Hematopoietic multipotent progenitor cell treated with erythropoietin and hydrocortisone succinate and interleukin-3 and kit ligand, for 6 days (in vitro differentiated cells): Measurements from ENCODE around the gene LZTFL1.

Experiments
- DNase-seq: peaks from one replicate; pipeline ENCODE4 v3.0.0-alpha.2; 2015

Gene LZTFL1, protein sequence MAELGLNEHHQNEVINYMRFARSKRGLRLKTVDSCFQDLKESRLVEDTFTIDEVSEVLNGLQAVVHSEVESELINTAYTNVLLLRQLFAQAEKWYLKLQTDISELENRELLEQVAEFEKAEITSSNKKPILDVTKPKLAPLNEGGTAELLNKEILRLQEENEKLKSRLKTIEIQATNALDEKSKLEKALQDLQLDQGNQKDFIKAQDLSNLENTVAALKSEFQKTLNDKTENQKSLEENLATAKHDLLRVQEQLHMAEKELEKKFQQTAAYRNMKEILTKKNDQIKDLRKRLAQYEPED

DNA sequence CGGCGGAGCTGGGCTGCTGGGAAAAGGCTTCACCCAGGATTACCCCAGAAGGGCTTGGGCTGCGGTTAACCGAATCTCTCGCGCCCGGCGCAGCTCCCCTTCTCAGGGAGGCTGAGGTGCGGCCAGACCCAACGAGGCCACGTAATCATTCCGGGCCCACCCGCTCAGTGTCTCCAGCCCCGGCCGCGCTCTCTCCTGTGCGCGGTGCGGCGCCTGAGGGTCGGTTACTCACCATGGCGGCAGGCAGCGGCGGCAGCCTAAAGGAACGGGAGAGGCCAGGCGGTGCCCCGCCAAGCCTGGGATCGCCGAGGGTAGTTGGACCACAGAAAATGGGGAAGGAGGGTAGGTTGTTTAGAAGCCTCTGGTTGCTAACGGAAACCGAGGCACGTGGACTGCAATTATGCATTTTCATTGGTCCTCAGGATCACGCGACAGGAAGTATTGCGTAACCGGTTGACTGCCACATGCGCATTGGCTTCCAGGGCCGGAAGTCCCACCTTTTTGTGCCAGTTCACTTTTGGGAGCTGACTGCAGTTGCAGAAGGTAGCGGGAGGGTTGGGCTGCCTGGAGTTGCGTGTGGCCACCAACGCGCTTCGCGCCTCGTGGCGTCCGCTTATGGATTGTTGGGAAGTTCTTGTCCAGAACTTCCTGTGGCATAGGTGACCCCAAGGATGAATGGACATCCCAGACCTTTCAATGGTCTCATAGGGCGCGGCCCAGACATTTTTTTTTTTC, at the start of gene LZTFL1:
Gene LZTFL1 (minus strand): TSS at position 363 of the 735 bp plus-strand sequence. CDS start 128 bp downstream, at position 235.
- DNase-seq = peak; percentile 99

DNA sequence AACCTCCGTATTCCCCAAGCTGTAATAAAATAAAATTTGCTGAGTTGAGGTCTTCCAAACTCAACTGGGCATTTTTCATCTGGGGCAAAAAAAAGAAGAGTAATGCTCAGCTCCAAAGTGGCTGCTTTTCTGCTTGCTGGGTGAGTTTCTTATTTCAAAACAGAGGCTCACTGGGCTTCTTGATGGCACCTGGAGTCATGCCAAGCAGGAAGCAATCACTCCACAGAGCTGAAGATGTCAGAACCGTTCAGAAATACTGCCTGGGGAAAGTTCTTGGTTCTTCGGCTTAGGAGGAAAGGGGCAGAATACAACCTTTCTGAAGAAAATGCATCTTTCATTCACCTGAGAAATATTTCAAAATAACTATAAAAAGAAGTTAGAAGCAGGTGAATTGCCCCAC, 48.5 kb upstream of the LZTFL1 start:
- DNase-seq = peak; percentile 56

DNA sequence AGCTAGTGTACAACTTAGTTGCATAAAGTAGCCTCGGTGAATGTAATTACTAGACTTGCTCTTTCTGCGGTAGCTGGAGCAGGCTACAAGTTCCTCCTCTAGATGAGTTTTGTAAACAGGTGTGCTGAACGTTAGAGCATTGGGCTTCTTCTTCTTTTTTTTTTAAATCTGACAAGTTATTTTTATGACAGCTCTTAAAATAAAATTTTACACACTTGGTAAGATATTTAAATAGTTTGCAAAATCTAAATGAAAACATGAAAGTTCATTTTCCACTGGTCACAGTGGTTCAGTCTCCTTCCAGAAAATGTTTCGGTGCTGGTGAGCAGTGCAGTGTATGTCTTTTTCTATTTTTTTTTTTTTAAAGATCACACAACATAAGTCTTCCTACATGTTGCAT, 47.4 kb upstream of the LZTFL1 start:
- no peak for DNase-seq

DNA sequence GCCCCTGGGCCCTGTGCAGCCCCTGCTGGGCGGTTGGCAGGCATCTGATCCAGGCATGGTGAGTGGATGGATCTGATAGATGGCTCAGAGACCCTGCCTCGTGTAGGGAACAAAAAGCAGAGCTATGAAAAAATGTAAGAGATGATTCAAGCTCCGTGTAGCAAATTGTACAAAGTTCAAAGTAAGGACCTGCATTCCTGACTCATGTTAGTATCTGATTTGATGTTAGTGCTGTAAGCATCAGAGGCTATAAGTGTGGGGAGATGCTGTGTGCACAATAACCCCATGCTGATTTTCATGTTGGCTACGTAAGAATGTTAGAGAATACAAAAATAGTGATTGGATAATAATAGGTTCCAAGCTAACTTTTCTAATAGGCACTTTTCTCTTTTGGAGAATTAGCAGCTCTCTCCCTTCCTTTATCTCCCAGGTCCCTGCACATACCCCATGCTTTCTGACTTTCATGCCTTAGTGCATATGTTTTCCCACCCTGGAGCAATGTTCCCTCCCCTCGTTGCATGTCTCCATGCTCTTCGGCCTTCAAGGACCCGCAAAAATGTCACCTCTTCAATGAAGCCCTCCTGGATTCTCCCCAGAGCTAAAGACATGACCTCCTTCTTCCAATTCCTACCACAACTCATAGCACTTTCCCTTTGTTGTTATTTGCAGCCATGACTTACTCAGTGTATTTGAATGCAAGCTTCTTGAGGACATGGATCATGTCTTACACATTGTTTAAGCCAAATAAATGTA, 46.0 kb upstream of the LZTFL1 start:
- no peak for DNase-seq

DNA sequence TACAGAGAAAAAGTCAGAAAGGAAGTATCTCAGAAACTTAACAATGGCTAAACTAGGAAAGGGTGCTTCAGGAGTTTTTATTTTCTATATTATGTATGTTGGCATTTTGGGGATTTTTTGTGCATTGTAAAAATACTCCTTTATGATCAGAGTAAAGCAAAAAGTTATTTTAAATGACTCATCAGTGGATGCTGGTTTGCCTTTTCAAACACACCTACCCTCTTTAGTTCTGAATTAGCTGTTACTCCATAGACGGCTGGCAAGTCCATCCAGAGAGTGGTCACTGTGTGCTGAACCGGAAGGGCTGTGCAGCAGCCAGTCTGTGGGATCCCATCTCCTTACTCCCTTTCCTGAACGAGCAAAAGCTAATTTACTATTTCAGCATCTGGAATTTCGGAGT, 45.4 kb upstream of the LZTFL1 start:
- DNase-seq = no peak

DNA sequence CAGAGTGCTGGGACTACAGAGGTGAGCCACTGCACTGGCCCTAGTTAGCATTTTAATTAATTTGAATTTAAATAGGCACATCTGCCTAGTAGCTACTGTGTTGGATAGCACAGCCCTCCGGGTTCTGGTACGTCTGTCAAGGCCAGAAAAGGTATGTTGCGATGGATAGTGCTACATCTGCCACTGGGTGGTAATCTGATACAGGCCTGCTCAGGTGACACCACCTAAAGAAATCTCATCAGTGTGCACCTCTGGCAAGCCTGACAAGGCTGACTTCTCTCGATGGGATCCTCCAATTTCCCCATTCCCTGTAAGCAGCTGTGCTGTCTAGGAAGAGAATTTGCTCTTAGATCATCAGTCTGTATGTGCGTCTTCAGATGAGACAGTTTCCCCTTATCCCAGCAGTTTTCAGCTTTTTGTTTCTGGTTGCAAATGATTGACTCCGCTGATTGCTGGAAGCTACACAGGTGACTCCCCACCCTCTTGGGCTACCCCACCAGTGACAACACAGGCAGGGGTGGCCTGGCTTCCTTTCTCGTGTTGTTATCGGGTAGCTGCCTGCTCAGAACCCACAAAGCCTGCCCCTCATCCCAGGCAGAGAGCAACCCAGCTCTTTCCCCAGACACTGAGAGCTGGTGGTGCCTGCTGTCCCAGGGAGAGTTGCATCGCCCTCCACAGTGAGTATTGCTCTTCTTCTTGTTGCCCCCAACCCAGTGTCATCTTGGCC, 44.2 kb upstream of the LZTFL1 start, which contains the start of gene CCR9:
Gene CCR9 (plus strand): TSS at position 565 of the 727 bp plus-strand sequence. CDS start 8,391 bp downstream, outside the sequence.
- DNase-seq = no peak

DNA sequence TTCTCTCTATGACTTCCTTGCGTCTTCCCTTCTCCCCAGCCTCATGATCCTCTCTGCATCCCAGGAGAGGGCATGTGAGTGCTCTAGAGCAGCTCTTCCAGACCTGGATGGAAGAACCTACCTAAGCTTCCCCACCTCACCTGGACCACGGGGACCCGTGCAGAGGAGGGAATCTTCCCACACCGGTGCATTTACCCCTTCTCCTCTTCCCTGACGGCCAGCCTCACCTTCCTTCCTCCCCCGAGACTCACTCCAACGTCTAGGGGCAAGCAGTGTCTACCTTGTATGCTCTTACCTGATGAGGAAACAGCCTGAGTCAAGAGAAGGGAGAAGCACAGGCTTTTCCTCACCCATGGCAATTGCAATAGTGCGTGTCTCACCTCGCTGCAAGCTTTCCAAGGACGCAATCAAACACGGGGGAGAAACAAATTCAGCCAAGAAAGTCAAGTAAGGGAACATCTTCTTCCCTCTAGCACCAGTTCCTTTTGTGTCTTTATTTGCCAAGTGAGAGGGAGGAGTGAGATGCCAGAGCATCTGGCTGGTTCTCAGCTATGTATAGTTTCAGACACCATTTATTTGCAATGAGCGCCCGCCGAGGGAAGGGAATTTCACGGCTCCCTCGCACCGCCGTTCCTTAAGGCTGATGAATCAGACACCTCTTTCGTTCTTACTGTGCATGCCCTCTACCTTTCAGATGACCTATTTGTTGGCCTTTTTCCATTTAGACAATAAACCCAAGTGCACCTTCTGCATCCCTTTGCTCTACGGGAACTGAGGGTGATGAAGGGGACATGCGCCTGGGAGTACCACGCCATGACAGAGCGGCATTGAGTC, 42.7 kb upstream of the LZTFL1 start:
- DNase-seq = no peak

DNA sequence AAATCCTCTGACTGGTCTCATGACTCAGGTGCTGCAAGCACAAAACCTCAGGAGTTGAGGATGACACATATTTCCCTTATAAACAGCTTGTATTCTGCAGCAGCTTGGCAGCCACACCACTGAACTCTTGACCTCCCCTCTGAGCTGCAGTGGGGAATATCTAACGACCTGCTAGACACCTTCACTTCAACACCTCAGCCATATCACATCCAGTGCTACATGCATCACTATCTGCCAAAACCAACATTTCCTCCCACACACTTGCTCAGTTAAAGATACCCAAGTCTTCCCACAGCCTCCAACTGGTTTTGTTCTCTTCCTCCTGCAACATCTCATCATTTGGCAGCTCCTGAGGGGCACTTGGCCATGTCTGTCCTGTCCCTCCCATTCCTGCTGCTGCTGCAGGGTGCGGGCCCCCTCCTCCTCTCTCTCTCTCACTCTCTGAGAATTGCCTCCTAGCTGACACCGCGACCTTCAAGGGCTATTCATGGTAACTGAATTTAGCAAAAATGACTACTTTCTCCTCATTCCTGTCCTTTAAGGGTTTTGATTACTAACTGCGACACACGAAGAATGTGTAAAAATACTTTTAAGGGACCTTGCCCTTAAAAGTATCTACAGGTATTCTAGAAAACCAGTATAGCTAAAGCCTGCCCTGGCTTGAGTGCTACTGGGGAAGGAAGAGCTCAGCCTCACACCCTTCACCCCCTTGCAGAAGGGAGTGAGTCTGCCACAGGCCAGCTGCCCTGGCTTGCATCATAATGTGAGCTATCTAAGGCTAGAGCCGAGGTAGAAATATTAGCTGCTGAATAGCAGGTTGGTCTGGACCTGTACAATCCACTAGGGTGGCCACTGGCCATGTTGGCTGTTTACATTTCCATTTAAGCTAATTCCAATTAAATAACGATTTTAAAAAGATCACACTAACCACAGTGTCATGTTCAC, 39.4 kb upstream of the LZTFL1 start:
- DNase-seq = no peak

DNA sequence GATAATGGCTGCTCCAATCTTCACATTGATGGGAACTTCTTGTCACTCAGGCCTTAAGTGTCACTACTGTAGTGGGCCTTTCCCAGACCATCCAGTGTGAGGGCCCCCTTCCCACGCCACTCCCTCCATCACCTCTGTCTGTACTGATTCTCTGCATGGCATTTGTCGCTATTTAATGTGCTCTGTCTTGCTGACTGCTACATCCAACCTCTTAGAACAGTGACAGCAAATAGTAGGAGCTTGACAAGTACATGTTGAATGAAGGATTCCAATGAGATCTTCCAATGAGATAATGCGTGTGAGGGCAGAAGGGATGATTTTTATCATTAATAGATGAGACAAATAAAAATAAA, 38.8 kb upstream of the LZTFL1 start:
- no peak for DNase-seq

DNA sequence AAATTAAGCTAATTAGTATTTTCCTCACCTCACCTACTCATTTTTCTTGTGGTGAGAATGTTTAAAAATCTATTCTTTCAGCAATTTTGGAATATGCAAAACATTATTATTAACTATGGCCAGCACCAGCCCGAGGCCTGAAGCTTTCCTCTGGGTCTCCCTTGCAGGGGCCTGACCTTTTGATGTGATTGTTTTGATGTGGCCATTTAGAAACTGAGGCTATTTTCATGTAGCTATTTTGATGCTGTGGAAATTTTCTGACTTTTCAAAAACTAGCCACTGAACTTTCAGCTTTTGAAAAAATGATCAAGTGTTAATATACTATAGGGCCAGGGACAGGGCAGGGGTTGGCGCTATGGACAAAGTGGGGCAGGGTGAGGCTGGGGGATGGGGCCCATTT, 36.2 kb upstream of the LZTFL1 start:
- no peak for DNase-seq

DNA sequence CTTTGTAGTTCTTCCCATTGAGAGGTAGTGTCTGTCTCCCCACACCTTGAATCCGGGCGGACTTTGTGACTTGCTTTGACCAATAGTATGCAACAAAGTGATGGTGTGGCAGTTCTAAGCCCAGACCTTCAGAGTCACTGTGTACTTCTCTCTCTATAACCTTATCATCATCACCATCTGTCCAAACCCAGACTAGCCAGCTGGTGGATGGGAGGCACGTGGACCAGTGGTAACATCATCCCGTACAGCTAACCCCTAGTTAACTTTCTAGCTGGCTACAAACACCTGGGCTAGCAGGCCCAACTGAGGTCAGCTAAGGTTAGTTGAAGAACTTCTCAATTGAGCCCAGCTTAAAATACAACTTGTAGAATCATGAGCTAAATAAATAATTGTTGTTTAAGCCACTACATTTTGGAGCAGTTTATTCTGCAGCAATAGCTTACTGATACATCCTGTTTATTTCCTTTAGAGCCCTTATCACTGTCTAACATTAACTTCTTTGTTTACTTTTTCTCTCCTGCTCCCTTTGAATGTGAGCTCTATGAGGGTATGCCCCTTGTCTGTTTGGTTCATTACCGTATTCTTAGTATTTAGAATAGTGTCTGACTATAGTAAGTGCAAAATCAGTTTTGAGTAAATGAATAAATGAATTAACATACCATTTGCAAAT, 32.9 kb upstream of the LZTFL1 start:
- peak; percentile 15 for DNase-seq

DNA sequence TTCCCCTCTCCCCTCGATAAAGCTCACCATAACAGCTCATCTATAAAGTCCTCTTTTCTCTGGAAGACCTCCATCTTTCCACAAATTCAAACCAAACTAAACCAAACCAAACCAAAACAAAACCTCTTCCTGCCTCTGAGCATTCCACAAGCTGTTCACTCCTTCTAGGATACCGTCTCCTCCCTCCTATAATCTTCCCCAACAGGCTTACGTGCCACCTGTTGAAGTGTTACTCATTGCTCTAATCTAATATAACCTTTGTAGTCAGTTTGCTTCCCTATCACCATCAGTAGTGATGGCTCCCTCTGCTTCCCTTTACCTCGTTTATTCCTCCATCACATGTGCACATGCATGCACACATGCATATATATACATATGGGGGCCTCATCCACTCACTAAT, 31.7 kb upstream of the LZTFL1 start:
- DNase-seq = no peak

DNA sequence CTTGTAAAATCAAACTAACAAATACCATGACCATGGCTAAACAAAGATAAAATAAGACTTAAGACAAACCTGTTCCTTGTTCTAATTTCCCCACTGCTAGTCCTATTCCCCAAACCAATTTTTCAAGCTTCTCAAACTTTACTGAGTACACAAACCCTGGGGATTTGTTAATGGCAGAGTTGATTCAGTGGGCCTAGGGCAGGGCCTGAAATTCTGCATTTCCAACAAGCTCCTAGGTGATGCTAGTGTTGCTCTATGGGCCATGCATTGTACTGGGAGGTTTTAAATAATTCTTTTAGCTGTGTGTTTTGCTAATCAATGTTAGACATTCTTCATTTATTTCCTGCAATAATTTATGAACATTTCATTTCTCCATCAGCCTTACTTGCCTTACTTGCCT, 31.1 kb upstream of the LZTFL1 start:
- DNase-seq = no peak

DNA sequence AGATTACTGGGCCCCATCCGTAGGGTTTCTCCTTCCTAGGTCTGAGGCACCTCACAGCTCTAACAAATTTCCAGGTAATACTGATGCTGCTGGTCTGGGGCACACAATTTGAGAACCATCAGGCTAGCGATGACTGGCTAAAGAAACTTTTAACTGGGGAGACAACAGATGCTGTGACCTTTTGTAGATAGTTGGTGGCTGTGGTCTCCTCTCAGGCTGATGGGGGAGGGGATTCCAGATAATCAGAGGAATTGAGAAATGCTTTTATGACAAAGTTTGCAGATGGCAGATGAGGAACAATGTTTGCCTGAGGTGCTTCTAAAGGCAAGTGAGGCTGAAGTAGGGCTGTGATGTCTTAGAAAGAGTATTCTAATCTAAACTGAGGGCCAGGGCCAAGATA, 30.6 kb upstream of the LZTFL1 start:
- peak; percentile 27 for DNase-seq

DNA sequence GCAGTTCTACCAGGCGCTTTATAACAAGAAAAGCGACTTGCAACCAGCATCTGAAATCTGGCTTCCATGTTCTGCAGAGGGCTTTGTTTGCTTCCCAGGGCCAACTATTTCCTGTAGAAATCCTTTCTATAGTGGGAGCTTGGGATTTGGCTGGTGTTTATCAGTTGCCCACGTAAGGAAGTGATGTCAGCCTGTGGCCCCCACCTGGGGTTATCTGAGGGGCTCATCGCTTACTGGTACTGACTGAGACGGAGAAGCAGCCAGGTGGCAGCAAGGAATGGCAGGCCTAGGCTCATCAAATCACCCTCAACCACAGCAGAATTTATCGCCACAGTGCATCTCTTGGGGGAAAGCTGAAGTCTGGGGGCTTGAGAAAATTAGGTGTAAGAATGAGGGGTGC, 29.9 kb upstream of the LZTFL1 start:
- DNase-seq = no peak

DNA sequence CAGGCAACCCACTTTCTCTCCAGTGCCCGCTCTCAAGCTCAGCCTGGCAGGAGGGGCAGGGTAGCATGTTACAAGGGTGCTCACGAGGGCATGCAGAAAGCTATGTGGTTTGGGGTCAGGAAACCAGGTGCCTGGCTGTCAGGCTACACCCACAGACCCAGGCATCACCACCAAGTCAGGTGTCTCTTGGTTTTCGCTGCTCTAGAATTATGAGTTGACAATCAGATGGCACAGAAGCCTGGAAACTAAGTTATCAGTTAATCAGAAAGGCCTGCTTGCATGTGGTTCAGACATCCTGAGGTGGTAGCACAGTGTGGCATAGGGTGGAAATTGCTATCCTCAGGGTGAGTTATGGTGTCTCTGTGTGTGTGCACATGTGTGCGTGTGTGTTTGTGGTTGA, 28.2 kb upstream of the LZTFL1 start:
- DNase-seq = peak; percentile 59

DNA sequence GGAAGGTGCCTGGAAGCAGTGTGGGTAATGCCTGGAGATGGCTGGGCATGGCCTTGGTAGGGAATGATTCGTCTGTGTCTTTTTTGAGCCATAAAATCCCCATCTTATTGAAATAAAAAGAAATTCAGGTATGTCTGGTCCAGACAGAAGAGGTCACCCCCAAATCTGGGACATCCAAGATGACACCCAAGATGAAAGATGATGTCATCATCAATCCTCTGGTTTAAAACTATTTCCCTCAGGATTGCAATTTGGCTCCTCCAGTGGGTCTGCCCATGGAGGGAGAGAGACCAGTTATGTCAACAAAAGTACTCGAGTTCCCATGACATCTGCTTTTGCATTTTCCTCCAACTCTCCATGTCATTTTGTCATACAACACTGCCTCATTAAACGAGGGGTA, 27.7 kb upstream of the LZTFL1 start:
- DNase-seq = no peak

DNA sequence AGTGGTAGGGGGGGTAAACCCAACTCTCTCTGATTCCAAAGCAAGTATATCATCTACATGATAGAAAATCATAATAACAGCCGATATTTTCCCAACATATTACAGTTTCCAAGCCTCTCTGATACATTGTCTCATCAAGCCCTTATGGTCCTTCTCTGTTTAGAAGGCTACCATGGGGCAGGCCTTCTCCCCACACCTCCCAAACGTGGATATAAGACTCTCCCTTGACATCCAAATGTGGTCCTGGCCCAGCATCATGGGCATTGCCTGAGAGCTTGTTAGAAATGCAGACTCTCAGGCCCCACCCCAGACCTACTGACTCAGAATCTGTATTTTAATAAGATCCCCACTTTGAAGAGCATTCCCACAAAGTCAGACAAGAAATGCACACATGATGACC, 26.7 kb upstream of the LZTFL1 start:
- no peak for DNase-seq

DNA sequence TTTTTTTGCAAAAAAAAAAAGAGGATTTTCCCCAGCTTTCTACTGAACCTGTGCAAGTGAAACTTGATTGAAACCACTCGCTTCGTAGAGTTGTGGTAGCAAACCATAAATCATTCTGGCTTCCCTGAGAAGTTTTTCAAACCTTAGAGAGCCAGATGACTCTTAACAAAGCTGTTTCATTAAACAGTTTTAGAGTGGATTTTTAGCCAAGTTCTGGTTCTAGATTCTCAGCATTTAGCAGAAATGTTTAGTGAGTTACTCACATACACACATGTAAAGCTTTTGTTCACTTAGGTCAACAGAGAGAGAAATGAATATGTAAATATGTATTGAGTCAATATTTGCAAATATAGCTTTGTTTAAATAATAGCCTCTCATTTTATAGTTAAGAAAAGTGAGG, 26.3 kb upstream of the LZTFL1 start:
- no peak for DNase-seq

DNA sequence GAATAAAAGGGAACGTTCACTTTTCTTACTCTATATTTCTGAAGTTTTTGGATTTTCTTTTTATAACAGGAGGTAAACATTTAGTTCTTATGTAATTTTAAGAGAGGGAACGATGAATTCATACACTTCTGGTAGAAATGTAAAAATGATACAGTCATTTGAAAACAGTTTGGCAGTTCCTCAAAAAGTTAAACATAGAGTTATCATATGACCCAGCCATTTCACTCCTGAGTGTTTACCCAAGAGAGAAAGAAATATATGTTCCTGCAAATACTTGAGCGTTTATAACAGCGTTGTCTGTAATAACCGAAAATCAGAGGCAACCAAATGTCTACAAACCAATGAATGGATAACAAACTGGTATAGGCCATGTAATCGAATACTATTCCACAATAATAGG, 23.6 kb upstream of the LZTFL1 start:
- no peak for DNase-seq
